ENCODE measurements around the gene ZNF333.

The ZNF333 gene

GRCh38 chr19:14782626-14783409 lies 93.0 kb downstream of the ZNF333 start:
- ChIA-PET CTCF (no interaction called here), POLR2A (interaction anchor here (0.5 to 0.6 kb wide), 2 partner anchors 1493 to 1539 kb away, joined by 3 read pairs; no protein-coding TSS in a partner anchor)
- no peaks in the 10 kb centered on the region for H3K27me3 ChIP-seq (replicated peaks in 2 of 5; ENCODE audit: control insufficient read depth in 4 of 5, insufficient read depth in 5 of 5, low read length in 4 of 5)
- H3K27ac ChIP-seq (ENCODE audit: insufficient read depth in 1 of 2, low read depth in 1 of 2, low read length in 2 of 2, poor library complexity in 1 of 2, severe bottlenecking in 2 of 2), result peak overlapping the region in 1 of 2 experiments; percentile 74
- peak in 2 of 3 donors; percentile 29 to 40 for DNase-seq
- no peaks in the 10 kb centered on the region for H3K36me3 ChIP-seq (ENCODE audit: control insufficient read depth in 4 of 4, insufficient read depth in 4 of 4, low read length in 3 of 4)
- peaks cover 0 to 2% (median 0%) of the 10 kb centered on the region in 5 experiments for H3K9me3 ChIP-seq (ENCODE audit: control extremely low read depth in 1 of 5, control insufficient read depth in 4 of 5, insufficient read depth in 2 of 5, low read depth in 1 of 5, low read length in 4 of 5)
- peaks cover 13 to 73% (median 65%) of the 10 kb centered on the region in 4 experiments for H3K4me1 ChIP-seq (ENCODE audit: control extremely low read depth in 1 of 4, control insufficient read depth in 4 of 4, insufficient read depth in 4 of 4, low read length in 3 of 4)
- 77% methylated on average over 8 of the region's 16 CpGs for WGBS (ENCODE audit: insufficient coverage)
- peak overlapping the region in 2 of 7 experiments; percentile 17 to 28 for H3K4me3 ChIP-seq (ENCODE audit: control insufficient read depth in 1 of 7, extremely low read depth in 1 of 7, insufficient read depth in 4 of 7, low read depth in 2 of 7, low read length in 6 of 7)

All from common myeloid progenitor, CD34-positive (primary cell).